SK-N-SH treated with all-trans-retinoic acid at 6 μM for 48 hours (cell line): ENCODE data around the gene HABP4.

ENCODE experiments used
- ATAC-seq: fragments of 200-7000 bp; cut with Tn5 transposase; 3 replicates; pipeline ENCODE4 v1.9.1; 2020; ENCODE audit warnings: mild to moderate bottlenecking, moderate library complexity
- ARNTL ChIP-seq: fragments of 450-650 bp; formaldehyde crosslinking; IDR thresholded peaks from 2 replicates; pipeline ENCODE4 v1.5.0; 2020; ENCODE audit warnings: low read depth, mild to moderate bottlenecking, moderate library complexity, borderline replicate concordance
- BACH2 ChIP-seq: fragments of 250-450 bp; sonication (Bioruptor Pico); IDR thresholded peaks from 2 replicates; pipeline ENCODE4 v1.9.0; 2021; ENCODE audit warnings: mild to moderate bottlenecking, borderline replicate concordance
- CREB5 ChIP-seq: fragments of 250-450 bp; sonication (Bioruptor Pico); IDR thresholded peaks from 2 replicates; pipeline ENCODE4 v1.5.1; 2020; ENCODE audit warnings: low read depth, mild to moderate bottlenecking, moderate library complexity
- CSDC2 ChIP-seq: fragments of 250-450 bp; sonication (Bioruptor Pico); IDR thresholded peaks from 2 replicates; pipeline ENCODE4 v1.5.0; 2020; ENCODE audit warnings: mild to moderate bottlenecking, moderate library complexity
- CSRNP3 ChIP-seq: fragments of 250-450 bp; sonication (Bioruptor Pico); IDR thresholded peaks from 2 replicates; pipeline ENCODE4 v1.5.1; 2021; ENCODE audit warnings: mild to moderate bottlenecking, moderate library complexity
- ESRRG ChIP-seq: fragments of 250-450 bp; sonication (Bioruptor Pico); IDR thresholded peaks from 2 replicates; pipeline ENCODE4 v1.6.1; 2021; ENCODE audit warnings: mild to moderate bottlenecking
- ISL1 ChIP-seq: fragments of 250-450 bp; sonication (Bioruptor Pico); IDR thresholded peaks from 2 replicates; pipeline ENCODE4 v2.1.2; 2022; ENCODE audit warnings: mild to moderate bottlenecking, moderate library complexity
- OSR1 ChIP-seq: fragments of 250-450 bp; sonication (Bioruptor Pico); IDR thresholded peaks from 2 replicates; pipeline ENCODE4 v1.8.0; 2022; ENCODE audit warnings: moderate library complexity, mild to moderate bottlenecking, inconsistent platforms
- PATZ1 ChIP-seq: fragments of 250-450 bp; sonication (Bioruptor Pico); IDR thresholded peaks from 2 replicates; pipeline ENCODE4 v1.8.0; 2020; ENCODE audit warnings: mild to moderate bottlenecking, moderate library complexity, borderline replicate concordance
- POU6F1 ChIP-seq: fragments of 250-450 bp; sonication (Bioruptor Pico); IDR thresholded peaks from 2 replicates; pipeline ENCODE4 v1.8.0; 2021; ENCODE audit warnings: low read depth, mild to moderate bottlenecking, moderate library complexity, borderline replicate concordance
- SNAI2 ChIP-seq: fragments of 250-450 bp; sonication (Bioruptor Pico); IDR thresholded peaks from 2 replicates; pipeline ENCODE4 v1.5.0; 2020; ENCODE audit warnings: mild to moderate bottlenecking, moderate library complexity
- TSHZ2 ChIP-seq: fragments of 250-450 bp; sonication (Bioruptor Pico); IDR thresholded peaks from 2 replicates; pipeline ENCODE4 v1.5.0; 2020; ENCODE audit warnings: mild to moderate bottlenecking, moderate library complexity
- ZC3H10 ChIP-seq: fragments of 250-450 bp; sonication (Bioruptor Pico); IDR thresholded peaks from 2 replicates; pipeline ENCODE4 v1.5.1; 2021; ENCODE audit warnings: mild to moderate bottlenecking, moderate library complexity
- ZFP3 ChIP-seq: fragments of 250-450 bp; sonication (Bioruptor Pico); IDR thresholded peaks from 2 replicates; pipeline ENCODE4 v1.5.0; 2020; ENCODE audit warnings: mild to moderate bottlenecking, moderate library complexity
- ZFP30 ChIP-seq: fragments of 450-650 bp; formaldehyde crosslinking; IDR thresholded peaks from 2 replicates; pipeline ENCODE4 v1.5.0; 2022; ENCODE audit warnings: mild to moderate bottlenecking, moderate library complexity
- ZNF565 ChIP-seq: fragments of 450-650 bp; formaldehyde crosslinking; conservative IDR thresholded peaks from 2 replicates; pipeline ENCODE4 v1.5.0; 2020; ENCODE audit warnings: low read depth, mild to moderate bottlenecking, moderate library complexity
- ZNF70 ChIP-seq: fragments of 450-650 bp; formaldehyde crosslinking; IDR thresholded peaks from 2 replicates; pipeline ENCODE4 v1.5.0; 2020; ENCODE audit warnings: mild to moderate bottlenecking, moderate library complexity
- ZNF8 ChIP-seq: fragments of 450-650 bp; formaldehyde crosslinking; IDR thresholded peaks from 2 replicates; pipeline ENCODE4 v1.5.0; 2020; ENCODE audit warnings: mild to moderate bottlenecking, moderate library complexity

Gene HABP4

DNA sequence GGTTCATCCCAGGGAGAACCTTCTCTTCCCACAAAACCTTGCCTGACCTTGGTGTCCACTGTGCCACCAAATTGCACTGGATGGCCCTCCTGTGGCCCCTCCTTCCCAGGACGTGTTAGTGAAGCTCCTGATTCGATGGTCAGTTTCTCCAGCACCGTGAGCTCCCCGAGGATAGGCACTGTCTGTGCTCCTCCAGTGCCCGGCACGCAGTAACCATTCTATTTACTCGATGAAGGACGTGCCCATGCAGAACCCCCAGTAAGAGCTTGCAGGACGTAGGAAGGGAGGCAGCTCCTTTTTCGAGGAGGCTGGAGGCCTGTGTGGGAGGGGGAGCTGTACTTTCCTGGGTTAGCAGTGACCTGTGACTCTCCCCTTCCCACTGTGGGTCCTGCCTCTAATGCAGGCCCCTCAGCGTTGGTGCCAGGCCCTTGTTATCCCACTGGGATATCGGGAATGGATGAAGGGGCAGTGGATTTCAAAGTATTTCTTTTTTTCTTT lies 39.6 kb downstream of the HABP4 start:
- ATAC-seq, result no peak
- TF ChIP-seq ISL1, result no peak
- TF ChIP-seq ARNTL (CRISPR knock-in tag), result no peak
- no peak for TF ChIP-seq CREB5 (CRISPR knock-in tag)
- no peak for TF ChIP-seq PATZ1 (CRISPR knock-in tag)
- no peak for TF ChIP-seq ZNF70
- TF ChIP-seq, all 23 proteins: peak for 0

GRCh38 chr9:96490534-96491078 lies 40.6 kb downstream of the HABP4 start:
- TF ChIP-seq BACH2 (CRISPR knock-in tag), result no peak
- TF ChIP-seq TSHZ2 (CRISPR knock-in tag), result no peak
- no peak for TF ChIP-seq ARNTL (CRISPR knock-in tag)
- no peak for TF ChIP-seq ZFP3
- TF ChIP-seq CREB5 (CRISPR knock-in tag), result no peak
- no peak for TF ChIP-seq ZNF565
- no peak for TF ChIP-seq OSR1
- no peak for TF ChIP-seq SNAI2 (CRISPR knock-in tag)
- TF ChIP-seq POU6F1 (CRISPR knock-in tag), result no peak
- no peak for TF ChIP-seq CSRNP3 (CRISPR knock-in tag)
- no peak for TF ChIP-seq ESRRG (CRISPR knock-in tag)
- no peak for TF ChIP-seq CSDC2
- TF ChIP-seq ZNF70, result no peak
- no peak for TF ChIP-seq ZNF8
- no peak for TF ChIP-seq ZFP30 (CRISPR knock-in tag)
- TF ChIP-seq, all 23 proteins: peak for 0
- ATAC-seq, result no peak

GRCh38 chr9:96491079-96491879 lies 41.3 kb downstream of the HABP4 start:
- TF ChIP-seq ZC3H10 (CRISPR knock-in tag) (no peak), ZNF70 (no peak), BACH2 (CRISPR knock-in tag) (no peak), ZFP3 (no peak), CSDC2 (no peak)
- TF ChIP-seq, all 23 proteins: peak for 0
- no peak for ATAC-seq
